Neural progenitor cell (in vitro differentiated cells): Measurements from ENCODE around the gene SEMA5B. TPM values are rescaled to one million over a fixed set of nuclear protein-coding genes. Genes with fewer than 3 reads are reported as not detected.

ENCODE experiments used
- DNase-seq: peaks from one replicate; pipeline ENCODE4 v3.0.0-alpha.2; 2016; ENCODE audit warnings: low spot score
- H2AFZ ChIP-seq: fragments of 200-600 bp; sonication (generic); replicated peaks from 2 replicates; pipeline ENCODE4 v1.6.1; 2016; ENCODE audit warnings: antibody characterized with exemption
- H3F3A ChIP-seq: fragments of 200-600 bp; sonication (generic); 2 replicates; pipeline ENCODE4 v1.6.1; 2016; ENCODE audit warnings: antibody characterized with exemption, low read depth
- H3K27ac ChIP-seq: fragments of 200-600 bp; sonication (generic); 2 replicates; pipeline ENCODE4 v1.5.1; 2016; ENCODE audit warnings: mild to moderate bottlenecking
- H3K27me3 ChIP-seq: fragments of 200-600 bp; sonication (generic); 2 replicates; pipeline ENCODE4 v1.6.1; 2016; ENCODE audit warnings: mild to moderate bottlenecking, moderate library complexity
- H3K36me3 ChIP-seq: fragments of 200-600 bp; sonication (generic); 2 replicates; pipeline ENCODE4 v1.5.1; 2016
- H3K4me1 ChIP-seq: fragments of 200-600 bp; sonication (generic); 2 replicates; pipeline ENCODE4 v1.6.1; 2016; ENCODE audit warnings: mixed run types
- H3K4me2 ChIP-seq: fragments of 200-600 bp; sonication (generic); 2 replicates; pipeline ENCODE4 v1.6.1; 2016
- H3K4me3 ChIP-seq: fragments of 200-600 bp; sonication (generic); 2 replicates; pipeline ENCODE4 v1.5.1; 2016
- H3K79me2 ChIP-seq: fragments of 200-600 bp; sonication (generic); 2 replicates; pipeline ENCODE4 v1.6.1; 2016; ENCODE audit warnings: low read depth
- H3K9ac ChIP-seq: fragments of 200-600 bp; sonication (generic); 2 replicates; pipeline ENCODE4 v1.6.1; 2016
- H3K9me3 ChIP-seq: fragments of 200-600 bp; sonication (generic); 2 replicates; pipeline ENCODE4 v1.5.1; 2016; ENCODE audit warnings: low read depth
- H4K20me1 ChIP-seq: fragments of 200-600 bp; sonication (generic); 2 replicates; pipeline ENCODE4 v1.6.1; 2016; ENCODE audit warnings: low read depth
- H3K27ac Mint-ChIP-seq: 3 replicates; pipeline ENCODE4 v1.8.0; 2021; ENCODE audit warnings: mixed read lengths
- H3K27me3 Mint-ChIP-seq: 2 replicates; pipeline ENCODE4 v1.8.0; 2022; ENCODE audit warnings: low read depth, mild to moderate bottlenecking, inconsistent platforms, moderate library complexity, mixed read lengths; ENCODE audit not compliant: insufficient read depth
- H3K36me3 Mint-ChIP-seq: 3 replicates; pipeline ENCODE4 v1.8.0; 2021; ENCODE audit warnings: mixed read lengths
- H3K4me1 Mint-ChIP-seq: 3 replicates; pipeline ENCODE4 v1.8.0; 2021; ENCODE audit warnings: mixed read lengths
- H3K4me3 Mint-ChIP-seq: 3 replicates; pipeline ENCODE4 v1.8.0; 2021; ENCODE audit warnings: mild to moderate bottlenecking, moderate library complexity, mixed read lengths
- H3K9me3 Mint-ChIP-seq: 3 replicates; pipeline ENCODE4 v1.8.0; 2020; ENCODE audit warnings: mixed read lengths
- EZH2 ChIP-seq: fragments of 200-600 bp; sonication (generic); IDR thresholded peaks from 2 replicates; pipeline ENCODE4 v1.6.1; 2017; ENCODE audit warnings: antibody characterized with exemption, mild to moderate bottlenecking, moderate library complexity
- EZH2phosphoT487 ChIP-seq: fragments of 200-600 bp; sonication (generic); IDR thresholded peaks from 2 replicates; pipeline ENCODE4 v1.6.1; 2017; ENCODE audit warnings: antibody characterized with exemption
- total RNA-seq: library from RNA; depleted of rRNA; stranded (reverse); fragments of >200 nt; gene quantifications from 2 replicates; pipeline ENCODE4 v1.2.3, GENCODE V29; 2015; ENCODE audit warnings: low replicate concordance
- TF ChIP-seq, protein P1 (sequence below): fragments of 200-600 bp; sonication (generic); IDR thresholded peaks from 2 replicates; pipeline ENCODE4 v1.5.1; 2017; ENCODE audit warnings: antibody characterized with exemption, mild to moderate bottlenecking

Gene SEMA5B
- total RNA-seq, 1 donor from 2014 or later: 10.1 TPM

DNA sequence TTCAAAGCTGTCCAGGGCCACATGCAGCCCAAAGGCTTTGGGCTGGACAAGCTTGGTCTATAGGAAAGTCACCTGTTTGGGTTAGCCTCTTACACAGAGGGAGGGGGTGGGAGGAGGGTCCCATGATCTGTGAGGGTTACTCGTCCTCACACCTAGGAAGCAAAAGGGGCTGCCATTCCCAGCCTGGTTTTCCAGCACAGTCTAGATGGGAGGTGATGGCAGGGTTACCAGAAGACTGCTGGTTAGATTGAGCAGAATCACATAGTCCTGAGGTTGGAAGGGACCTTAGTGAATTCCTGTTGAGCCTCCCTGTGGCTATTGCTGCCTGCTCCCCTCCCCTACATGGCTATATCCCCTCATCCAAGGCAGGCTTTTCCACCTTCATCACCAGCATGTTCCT is 101.8 kb downstream of the SEMA5B start:
- no peaks in the 10 kb centered on the region for H3K9me3 ChIP-seq
- H3K9me3 Mint-ChIP-seq: no peaks in the 10 kb centered on the region
- H3K4me1 ChIP-seq: peaks cover 8% of the 10 kb centered on the region
- H3K27me3 Mint-ChIP-seq: peaks cover 7% of the 10 kb centered on the region
- H4K20me1 ChIP-seq: peaks cover 15% of the 10 kb centered on the region
- no peak overlapping the region for H3K27ac ChIP-seq
- no peak overlapping the region for H3K4me3 Mint-ChIP-seq
- H3K27me3 ChIP-seq: peaks cover 35% of the 10 kb centered on the region
- H3K9ac ChIP-seq: no peak overlapping the region
- H3K36me3 ChIP-seq: no peaks in the 10 kb centered on the region
- no peak overlapping the region for H3K4me3 ChIP-seq
- no peak for TF ChIP-seq EZH2
- TF ChIP-seq, protein P1, sequence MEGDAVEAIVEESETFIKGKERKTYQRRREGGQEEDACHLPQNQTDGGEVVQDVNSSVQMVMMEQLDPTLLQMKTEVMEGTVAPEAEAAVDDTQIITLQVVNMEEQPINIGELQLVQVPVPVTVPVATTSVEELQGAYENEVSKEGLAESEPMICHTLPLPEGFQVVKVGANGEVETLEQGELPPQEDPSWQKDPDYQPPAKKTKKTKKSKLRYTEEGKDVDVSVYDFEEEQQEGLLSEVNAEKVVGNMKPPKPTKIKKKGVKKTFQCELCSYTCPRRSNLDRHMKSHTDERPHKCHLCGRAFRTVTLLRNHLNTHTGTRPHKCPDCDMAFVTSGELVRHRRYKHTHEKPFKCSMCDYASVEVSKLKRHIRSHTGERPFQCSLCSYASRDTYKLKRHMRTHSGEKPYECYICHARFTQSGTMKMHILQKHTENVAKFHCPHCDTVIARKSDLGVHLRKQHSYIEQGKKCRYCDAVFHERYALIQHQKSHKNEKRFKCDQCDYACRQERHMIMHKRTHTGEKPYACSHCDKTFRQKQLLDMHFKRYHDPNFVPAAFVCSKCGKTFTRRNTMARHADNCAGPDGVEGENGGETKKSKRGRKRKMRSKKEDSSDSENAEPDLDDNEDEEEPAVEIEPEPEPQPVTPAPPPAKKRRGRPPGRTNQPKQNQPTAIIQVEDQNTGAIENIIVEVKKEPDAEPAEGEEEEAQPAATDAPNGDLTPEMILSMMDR: no peak
- no peak for TF ChIP-seq EZH2phosphoT487
- DNase-seq: no peak
- H3F3A ChIP-seq: no peaks in the 10 kb centered on the region
- H3K36me3 Mint-ChIP-seq: peaks cover 5% of the 10 kb centered on the region
- H3K79me2 ChIP-seq: no peaks in the 10 kb centered on the region
- no peak overlapping the region for H3K27ac Mint-ChIP-seq
- no peak overlapping the region for H2AFZ ChIP-seq
- H3K4me1 Mint-ChIP-seq: peaks cover 13% of the 10 kb centered on the region
- H3K4me2 ChIP-seq: no peak overlapping the region

DNA sequence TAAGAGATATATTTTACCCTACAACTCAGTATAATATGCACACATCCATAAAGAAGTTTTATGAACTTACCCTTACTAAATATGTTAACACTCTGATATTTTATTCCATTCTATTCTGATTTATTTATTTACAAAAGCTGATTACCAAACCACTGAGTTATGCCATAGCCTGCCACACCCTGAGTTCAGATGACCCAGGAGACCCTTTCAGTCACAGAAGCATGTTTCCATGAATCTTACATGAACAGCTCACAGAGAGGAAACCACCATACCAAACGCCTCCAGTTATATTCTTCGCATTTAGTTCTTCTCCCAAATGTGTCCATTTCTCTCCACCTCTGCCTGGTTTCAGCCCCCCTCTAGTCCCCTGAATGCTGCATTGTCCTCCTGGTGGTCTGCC is 103.5 kb downstream of the SEMA5B start:
- Histone ChIP-seq H3K27me3 (peaks cover 35% of the 10 kb centered on the region), H3K4me1 (peaks cover 8% of the 10 kb centered on the region), H3K4me2 (no peak overlapping the region), H4K20me1 (peaks cover 19% of the 10 kb centered on the region), H3K27ac (no peak overlapping the region), H3K79me2 (no peaks in the 10 kb centered on the region), H2AFZ (no peak overlapping the region), H3K9me3 (no peaks in the 10 kb centered on the region), H3K36me3 (no peaks in the 10 kb centered on the region), H3F3A (no peaks in the 10 kb centered on the region), H3K9ac (no peak overlapping the region), H3K4me3 (no peak overlapping the region)
- no peak for TF ChIP-seq EZH2
- no peak for TF ChIP-seq EZH2phosphoT487
- TF ChIP-seq, protein P1: no peak
- Mint-ChIP-seq H3K4me3 (no peak overlapping the region), H3K4me1 (peaks cover 3% of the 10 kb centered on the region), H3K27me3 (peaks cover 11% of the 10 kb centered on the region), H3K9me3 (no peaks in the 10 kb centered on the region), H3K36me3 (peaks cover 11% of the 10 kb centered on the region), H3K27ac (no peak overlapping the region)
- no peak for DNase-seq

DNA sequence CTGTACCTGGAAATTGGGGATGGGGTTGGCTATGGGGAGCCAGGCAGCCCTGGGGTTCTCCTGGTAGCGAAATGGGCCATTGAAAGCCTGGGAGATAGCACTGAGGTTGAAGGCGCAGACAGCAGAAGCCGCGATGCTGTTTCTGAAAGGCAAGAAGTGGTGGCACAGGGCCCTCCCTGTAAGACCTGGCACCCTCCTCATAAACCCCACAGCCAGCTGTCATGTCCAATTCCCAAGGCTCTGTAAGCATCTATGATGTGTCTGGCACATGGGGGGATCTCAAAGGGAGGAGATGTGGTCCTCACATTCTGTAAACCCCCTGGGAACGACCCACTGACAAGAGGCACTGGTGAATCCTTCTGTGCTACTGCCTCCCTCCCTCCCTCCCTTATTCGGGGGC is 104.0 kb downstream of the SEMA5B start:
- Histone ChIP-seq H3K4me1 (peaks cover 8% of the 10 kb centered on the region), H3K27me3 (peaks cover 35% of the 10 kb centered on the region), H3K4me2 (no peak overlapping the region), H4K20me1 (peaks cover 19% of the 10 kb centered on the region), H3K36me3 (no peaks in the 10 kb centered on the region), H3K9me3 (no peaks in the 10 kb centered on the region), H3K4me3 (no peak overlapping the region), H2AFZ (no peak overlapping the region), H3F3A (no peaks in the 10 kb centered on the region), H3K79me2 (no peaks in the 10 kb centered on the region), H3K27ac (no peak overlapping the region), H3K9ac (no peak overlapping the region)
- H3K27ac Mint-ChIP-seq: no peak overlapping the region
- no peak for DNase-seq
- peaks cover 3% of the 10 kb centered on the region for H3K4me1 Mint-ChIP-seq
- H3K4me3 Mint-ChIP-seq: no peak overlapping the region
- H3K27me3 Mint-ChIP-seq: peaks cover 11% of the 10 kb centered on the region
- TF ChIP-seq, protein P1: no peak
- TF ChIP-seq EZH2phosphoT487 (no peak), EZH2 (no peak)
- peaks cover 11% of the 10 kb centered on the region for H3K36me3 Mint-ChIP-seq
- no peaks in the 10 kb centered on the region for H3K9me3 Mint-ChIP-seq
